NCI-H774 (cell line): Measurements from ENCODE around the gene CALHM6.

ENCODE experiments used
- DNase-seq: peaks from one replicate; lab custom pipeline; 2025; lab: John Stamatoyannopoulos, UW

CALHM6 gene

GRCh38 chr6:116446399-116446798, 14.8 kb upstream of the CALHM6 start:
- DNase-seq = no peak

GRCh38 chr6:116447052-116447451, 14.1 kb upstream of the CALHM6 start:
- DNase-seq = no peak

- no peak for DNase-seq
Measured at GRCh38 chr6:116447496-116448011, 13.6 kb upstream of the CALHM6 start.

GRCh38 chr6:116449565-116449964, 11.6 kb upstream of the CALHM6 start:
- no peak for DNase-seq

GRCh38 chr6:116450185-116450710, 10.9 kb upstream of the CALHM6 start:
- no peak for DNase-seq

- DNase-seq = no peak
Measured at GRCh38 chr6:116450769-116451740, 10.1 kb upstream of the CALHM6 start.

GRCh38 chr6:116451916-116452315, 9.3 kb upstream of the CALHM6 start:
- no peak for DNase-seq

- DNase-seq = no peak
Measured at GRCh38 chr6:116452531-116452930, 8.6 kb upstream of the CALHM6 start.

GRCh38 chr6:116456106-116456505, 5.1 kb upstream of the CALHM6 start:
- DNase-seq = no peak

- DNase-seq = no peak
Measured at GRCh38 chr6:116456927-116457326, 4.2 kb upstream of the CALHM6 start.

GRCh38 chr6:116458264-116458663, 2.9 kb upstream of the CALHM6 start:
- DNase-seq = no peak

- no peak for DNase-seq
Measured at GRCh38 chr6:116459927-116460326, 1.2 kb upstream of the CALHM6 start.

GRCh38 chr6:116461932-116462885, 1.0 kb downstream of the CALHM6 start:
- DNase-seq = no peak

- DNase-seq = no peak
Measured at GRCh38 chr6:116463301-116463700, 2.1 kb downstream of the CALHM6 start.

- no peak for DNase-seq
Measured at GRCh38 chr6:116465246-116465645, 4.1 kb downstream of the CALHM6 start.

- no peak for DNase-seq
Measured at GRCh38 chr6:116467096-116467495, 5.9 kb downstream of the CALHM6 start.

GRCh38 chr6:116467514-116467913, 6.3 kb downstream of the CALHM6 start:
- no peak for DNase-seq

- DNase-seq = no peak
Measured at GRCh38 chr6:116468293-116468692, 7.1 kb downstream of the CALHM6 start.

GRCh38 chr6:116471531-116471930, 10.4 kb downstream of the CALHM6 start:
- DNase-seq = no peak

GRCh38 chr6:116472706-116473105, 11.5 kb downstream of the CALHM6 start:
- DNase-seq = no peak

- no peak for DNase-seq
Measured at GRCh38 chr6:116475141-116475540, 14.0 kb downstream of the CALHM6 start.

GRCh38 chr6:116476002-116476678, 15.0 kb downstream of the CALHM6 start:
- DNase-seq = no peak
